Measurements from ENCODE around the gene ADAT1.

The ADAT1 gene

DNA sequence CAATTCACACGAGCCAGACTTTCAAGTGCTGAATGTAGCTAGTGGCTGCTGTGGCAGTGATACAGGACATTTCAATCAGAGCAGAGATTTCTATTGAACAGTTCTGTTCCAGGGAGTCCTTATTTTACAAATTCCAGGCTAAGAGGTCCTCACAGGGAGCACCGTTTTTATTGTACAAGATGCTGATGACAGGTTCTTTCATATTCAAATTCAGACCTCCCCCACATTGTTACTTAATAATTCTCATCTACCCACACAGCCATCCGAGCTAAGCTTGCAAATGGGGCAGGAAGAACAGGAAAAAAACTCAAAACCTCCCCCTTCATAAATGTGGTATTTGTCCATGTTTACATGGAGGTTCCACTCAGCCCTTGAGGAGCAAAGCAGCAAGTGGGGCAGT lies 47.1 kb downstream of the ADAT1 start:
- DNase-seq (ENCODE audit: low spot score) = no peak

DNA sequence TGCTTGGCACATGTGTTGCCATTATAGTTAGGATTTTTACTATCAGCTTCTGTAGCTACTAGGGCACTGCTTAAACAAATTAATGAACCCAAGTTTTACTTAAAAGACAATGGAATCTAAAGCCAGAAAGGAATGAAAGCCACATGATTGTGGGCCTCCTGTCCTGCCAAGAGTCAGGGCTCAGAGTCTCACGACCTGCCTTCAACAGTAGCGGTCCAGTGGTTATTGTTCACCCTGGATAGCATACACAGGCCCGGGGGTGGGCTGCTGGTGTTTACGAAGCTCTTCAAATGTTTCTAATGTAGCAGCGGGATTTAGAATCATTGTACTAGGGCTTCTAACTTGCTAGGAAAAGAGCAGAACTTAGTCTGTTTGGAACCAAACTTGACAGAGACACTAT lies 49.1 kb downstream of the ADAT1 start:
- DNase-seq (ENCODE audit: low spot score) = no peak

DNA sequence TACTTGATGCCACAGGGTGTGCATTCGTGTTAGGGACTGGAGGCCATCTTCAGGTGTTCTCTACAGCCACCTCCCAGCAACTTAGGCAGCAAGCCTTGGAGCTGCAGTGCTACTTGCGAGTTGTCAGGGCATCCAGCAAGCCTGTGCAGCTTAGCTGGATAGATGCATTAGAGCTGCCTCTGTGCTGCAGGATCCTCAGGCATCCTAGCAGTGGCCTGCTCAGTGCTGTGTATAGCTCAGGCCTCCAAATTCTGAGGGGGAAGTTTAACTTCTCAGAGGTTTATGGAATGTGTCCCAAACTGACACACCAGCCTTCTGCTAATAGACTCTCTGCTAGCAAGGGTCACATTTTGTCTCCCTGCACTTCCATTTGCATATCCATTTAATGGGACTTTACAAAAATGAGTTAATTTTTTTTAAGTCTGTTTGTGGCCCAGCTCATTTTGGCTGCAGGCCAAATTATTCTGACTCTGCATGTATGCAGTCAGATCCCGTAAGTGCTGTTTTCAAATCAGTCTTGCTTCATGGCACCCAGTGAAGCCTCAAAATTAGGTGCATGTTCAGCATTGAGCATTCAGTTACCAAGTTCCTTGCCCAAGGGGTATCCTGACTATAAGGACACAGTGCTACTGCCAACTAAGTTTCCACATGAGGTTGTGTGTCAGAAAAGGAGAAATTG lies 50.1 kb downstream of the ADAT1 start:
- no peak for DNase-seq (ENCODE audit: low spot score)

DNA sequence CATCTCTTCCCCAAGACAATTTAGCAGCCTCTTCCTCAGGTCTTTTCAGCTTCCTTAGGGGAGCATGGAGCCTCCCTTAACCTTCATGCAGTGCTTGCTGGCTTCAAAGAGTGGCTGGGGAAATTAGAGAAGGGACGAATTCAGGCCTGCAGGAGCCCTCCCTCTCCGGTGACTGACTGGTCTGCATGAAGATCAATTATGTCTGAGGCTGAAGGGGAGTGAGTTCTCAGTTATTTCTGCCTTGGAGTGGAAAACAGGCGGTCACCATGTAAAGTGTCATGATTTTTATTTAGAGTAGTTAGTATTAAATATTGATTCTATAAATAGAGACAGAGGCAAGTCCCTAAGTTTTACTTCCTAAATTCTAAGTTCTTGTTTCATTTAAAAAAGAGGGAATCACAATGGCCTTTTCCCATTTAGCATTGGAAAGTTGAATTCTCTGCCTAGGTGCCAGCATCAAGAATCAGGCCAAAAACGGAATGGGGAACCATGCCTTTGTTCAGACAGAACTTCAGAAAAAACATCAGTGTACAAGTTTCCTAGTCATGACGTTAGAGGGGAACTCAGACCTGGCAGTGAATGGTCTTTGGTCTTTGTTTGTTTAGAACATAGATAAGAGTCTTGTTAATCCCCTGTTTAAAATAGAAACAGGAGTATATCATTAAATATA lies 52.5 kb downstream of the ADAT1 start:
- DNase-seq (ENCODE audit: low spot score) = no peak

DNA sequence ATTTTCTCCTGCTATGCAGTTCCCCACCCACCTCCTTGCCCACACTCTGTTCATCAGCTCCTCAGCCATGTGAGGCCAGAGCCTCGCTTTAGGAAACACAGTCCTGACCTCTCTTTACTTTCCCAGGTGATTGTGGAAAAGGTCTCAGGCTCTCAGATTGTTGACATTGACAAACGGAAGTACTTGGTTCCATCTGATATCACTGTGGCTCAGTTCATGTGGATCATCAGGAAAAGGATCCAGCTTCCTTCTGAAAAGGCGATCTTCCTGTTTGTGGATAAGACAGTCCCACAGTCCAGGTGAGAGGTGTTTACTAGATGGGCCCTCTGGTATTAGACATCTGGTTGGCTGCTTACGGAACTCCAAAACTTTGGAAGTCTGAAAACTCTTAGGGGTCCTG lies 55.2 kb downstream of the ADAT1 start:
- DNase-seq (ENCODE audit: low spot score) = no peak

DNA sequence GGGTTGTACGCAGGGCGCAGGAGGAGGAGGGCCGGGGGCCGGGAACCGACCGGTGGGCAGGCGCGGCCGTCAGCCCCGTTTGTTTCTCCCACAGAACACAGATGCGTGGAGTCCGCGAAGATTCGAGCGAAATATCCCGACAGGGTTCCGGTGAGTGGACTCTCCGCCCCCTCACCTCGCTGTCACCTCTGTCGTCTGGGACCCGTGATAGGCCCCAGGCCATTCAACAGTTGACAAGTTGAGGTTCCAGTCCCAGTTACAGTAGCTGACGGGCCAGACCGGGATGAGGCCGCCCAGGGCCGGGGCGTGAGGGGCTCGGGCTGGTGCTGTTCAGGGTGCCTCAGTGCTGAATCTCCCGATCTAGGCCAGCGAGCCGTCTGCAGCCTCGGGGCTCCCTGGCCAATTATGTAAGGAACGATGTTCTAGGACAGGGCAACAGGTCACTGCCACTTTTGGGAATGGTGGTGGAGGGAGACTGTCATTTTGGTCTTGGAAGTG lies 56.3 kb downstream of the ADAT1 start:
- DNase-seq (ENCODE audit: low spot score) = peak; percentile 34

DNA sequence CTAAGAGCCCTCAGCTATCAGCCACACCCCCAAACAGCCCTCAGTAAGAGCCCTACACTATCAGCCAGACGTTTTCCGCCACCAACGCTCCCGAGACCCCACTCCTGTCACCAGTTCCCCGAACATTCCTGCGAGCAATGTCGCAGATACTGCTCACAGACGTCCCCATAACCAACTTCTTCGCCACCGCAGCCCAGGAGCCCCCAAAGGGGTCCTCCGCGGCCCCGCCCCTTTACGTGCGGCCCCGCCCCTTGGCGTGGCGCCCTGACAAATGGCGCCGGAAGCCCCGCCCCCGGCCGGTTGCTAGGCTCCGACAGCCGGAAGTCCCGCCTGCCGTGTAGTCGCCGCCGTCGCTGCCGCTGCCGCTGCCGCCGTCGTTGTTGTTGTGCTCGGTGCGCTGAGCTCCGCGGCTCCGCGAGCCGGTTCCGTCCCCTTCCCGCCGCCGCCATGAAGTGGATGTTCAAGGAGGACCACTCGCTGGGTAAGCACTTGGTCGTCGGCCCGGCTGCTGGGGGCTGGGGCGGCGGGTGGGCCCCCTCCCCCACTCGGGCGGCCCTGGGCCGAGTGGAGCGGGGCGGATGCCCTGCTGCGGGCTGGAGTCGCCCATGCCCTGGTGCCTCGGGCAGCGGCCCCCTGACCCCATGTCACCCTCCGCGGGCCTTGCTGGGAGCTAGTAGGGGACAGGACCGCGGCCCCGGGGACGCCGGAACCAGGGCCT lies 56.9 kb downstream of the ADAT1 start, which contains the start of gene GABARAPL2:
Gene GABARAPL2 (plus strand): TSS at position 340 of the 718 bp plus-strand sequence. CDS start 108 bp downstream, at position 448.
- peak; percentile 77 for DNase-seq (ENCODE audit: low spot score)

DNA sequence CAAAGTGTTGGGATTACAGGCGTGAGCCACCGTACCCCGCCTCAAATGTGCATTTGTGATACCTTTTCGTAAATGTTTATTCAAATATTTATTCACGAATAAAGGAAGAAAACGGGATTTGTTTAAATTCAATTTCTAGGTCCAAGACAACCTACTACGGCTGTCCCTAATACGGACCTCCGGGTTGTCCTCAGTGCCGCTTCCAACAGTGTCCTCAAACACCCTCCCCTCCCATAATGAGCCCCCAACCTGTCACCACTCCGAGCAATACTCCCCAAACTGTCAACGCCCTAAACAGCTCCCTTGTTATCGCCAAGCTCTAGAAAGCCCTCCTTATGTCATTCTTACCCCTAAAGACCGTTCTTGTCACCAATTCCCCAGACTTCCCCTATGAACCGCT lies 57.4 kb downstream of the ADAT1 start:
- DNase-seq (ENCODE audit: low spot score) = no peak

DNA sequence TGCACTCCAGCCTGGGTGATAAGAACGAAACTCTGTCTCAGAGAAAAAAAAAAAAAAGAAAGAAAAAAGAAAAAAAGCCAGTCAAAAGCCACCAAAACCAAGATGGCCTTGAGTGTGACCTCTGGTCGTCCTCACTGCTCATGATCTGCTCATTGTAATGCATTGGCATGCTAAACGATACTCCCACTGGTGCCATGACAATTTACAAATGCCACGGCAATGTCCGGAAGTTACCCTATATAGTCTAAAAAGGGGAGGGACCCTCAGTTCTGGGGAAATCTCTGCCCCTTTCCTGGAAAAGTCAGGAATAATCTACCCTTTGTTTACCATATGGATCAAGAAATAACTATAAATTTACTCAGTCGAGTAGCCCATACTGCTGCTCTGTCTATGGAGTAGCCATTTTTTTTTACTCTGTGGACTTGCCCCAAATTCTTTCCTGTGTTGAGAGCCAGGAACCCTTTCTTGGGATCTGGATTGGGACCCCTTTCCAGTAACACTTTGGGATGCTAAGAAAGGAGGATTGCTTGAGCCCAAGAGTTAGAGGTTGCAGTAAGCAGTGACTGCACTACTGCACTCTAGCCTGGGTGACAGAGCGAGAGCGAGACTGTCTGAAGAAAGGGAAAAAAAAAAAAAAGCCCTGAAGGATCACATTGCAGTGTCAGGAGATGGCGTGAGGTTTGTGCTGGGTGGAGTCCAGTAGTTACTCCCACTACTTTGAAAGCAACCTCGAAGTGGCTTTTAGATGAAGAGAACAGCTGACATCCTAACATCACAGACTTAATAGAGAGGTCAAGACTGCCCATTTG lies 63.3 kb downstream of the ADAT1 start:
- no peak for DNase-seq (ENCODE audit: low spot score)

DNA sequence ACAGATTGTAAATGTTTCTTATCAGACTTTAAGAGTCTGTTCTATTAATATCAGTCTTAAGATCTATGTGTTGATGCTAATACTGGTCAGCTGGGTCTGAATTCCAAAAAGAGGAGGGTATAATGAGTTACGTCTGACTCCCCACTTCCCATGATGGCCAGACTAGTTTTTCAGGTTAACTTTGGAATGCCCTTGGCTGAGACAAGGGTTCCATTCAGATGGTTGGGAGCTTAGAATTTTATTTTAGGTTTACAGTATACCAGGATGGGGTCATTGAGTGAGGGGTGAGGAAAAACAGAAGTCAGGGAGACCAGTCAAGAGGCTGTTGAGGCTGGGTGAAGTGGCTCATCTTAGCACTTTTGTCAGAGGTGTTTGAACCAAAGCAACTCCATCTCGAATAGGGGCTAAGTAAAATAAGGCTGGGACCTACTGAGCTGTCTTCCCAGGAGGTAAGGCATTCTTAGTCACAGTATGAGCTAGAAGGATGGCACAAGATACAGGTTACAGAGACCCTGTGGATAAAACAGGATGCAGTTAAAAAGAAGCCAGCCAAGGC lies 64.2 kb downstream of the ADAT1 start:
- no peak for DNase-seq (ENCODE audit: low spot score)

DNA sequence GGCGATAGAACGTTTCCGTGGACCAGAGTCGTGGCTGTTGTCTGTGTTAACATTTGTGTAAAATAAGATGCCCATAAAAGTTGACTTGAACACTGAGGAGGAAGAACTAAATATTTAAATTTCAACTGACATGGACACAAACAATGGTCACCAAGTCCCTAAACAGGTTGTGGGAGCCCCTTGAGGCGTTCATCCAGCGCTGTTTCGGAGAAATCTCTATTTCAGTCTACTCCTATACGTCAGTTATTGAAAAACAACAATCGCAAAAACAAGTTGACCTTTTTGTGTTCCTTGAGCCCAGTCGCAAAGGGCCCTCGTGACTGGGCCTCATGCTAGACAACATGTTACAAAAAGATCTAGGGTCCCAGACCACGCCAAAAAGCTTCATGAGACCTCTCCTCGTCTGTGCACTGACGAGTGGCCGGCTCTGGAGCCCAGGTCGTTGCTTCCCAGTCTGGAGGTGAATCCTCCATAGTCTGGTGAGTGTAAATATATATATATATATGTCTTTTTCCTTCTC lies 66.6 kb downstream of the ADAT1 start:
- DNase-seq (ENCODE audit: low spot score) = no peak

DNA sequence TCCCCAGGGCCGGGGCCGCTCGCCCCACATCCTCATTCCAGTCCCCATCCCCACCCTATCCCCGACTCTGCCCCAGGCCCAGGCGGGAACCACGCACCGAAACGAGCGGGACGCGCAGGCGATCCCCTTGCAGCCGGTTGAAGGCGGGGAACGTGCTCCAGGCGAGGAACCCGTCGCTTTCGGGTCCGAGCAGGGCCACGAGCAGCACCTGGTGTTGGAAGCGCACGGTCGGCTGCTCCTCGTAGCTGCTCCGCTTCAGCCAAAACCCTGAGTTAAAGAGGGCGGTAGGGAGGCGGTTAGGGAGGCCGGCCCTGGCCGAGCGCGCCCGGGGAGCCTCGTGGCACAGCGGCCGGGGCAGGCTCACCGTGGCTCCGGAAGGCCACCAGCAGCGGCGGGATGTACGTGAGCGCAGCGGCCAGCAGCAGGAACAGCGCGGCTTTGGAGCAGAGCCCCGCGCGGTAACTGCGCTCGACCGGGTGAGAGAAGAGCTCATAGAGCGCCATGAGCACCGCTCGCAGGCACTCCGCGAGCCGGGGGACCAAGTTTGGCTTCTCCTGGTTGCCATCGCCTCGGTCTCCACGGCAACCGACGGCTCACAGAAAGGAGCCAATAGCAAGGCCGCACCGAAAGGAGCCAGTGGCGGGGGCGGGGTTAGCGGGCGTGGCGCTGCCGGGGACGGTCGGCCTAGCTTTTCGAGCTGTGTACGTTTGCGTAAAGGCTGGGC lies 67.2 kb downstream of the ADAT1 start, which contains the start of gene TMEM231:
Gene TMEM231 (minus strand): TSS at position 546 of the 724 bp plus-strand sequence. CDS start 43 bp downstream, at position 503.
- peak; percentile 94 for DNase-seq (ENCODE audit: low spot score)

DNA sequence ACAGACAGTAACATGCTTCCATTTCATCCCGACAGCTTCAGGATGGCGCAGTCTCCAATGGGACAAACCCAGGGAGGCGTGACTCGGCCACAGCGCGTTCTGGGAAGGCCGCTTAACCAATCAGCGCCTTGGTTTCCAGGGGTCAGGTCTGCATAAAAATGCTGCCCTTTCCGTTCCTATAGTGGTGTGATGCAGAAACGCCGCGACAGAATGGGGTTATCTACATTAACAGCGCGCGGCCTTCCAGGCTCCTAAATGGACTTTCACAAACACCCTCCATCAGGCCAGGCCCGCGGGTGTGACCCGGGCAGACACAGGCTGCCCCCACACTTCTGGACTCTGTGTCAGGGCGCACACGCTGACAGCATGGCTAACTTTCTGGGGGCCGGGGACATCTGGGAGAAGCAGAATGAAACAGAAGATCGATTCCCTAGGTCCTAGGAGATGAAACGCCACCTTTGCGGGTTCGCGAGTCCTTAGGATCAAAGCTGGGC lies 67.8 kb downstream of the ADAT1 start:
- DNase-seq (ENCODE audit: low spot score) = peak; percentile 67

DNA sequence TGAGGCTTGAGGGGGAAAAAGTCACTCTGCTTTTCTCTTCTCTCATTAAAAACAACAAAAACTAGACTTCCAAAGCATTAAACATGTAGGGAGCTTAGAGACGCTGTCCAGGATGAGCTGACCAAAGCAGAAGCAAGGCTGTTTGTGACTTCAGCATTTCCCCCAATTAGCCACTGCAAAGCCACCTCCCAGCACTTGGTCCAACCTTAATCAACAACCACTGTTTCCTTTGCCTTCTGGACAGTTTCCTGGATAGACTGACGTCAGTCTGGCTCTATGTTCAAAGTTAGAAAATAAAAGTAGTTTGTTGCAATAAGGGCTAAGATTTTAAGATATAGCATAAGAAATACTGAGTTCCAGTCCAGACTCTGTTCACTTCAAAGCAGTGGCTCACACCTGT lies 70.1 kb downstream of the ADAT1 start:
- DNase-seq (ENCODE audit: low spot score) = no peak

DNA sequence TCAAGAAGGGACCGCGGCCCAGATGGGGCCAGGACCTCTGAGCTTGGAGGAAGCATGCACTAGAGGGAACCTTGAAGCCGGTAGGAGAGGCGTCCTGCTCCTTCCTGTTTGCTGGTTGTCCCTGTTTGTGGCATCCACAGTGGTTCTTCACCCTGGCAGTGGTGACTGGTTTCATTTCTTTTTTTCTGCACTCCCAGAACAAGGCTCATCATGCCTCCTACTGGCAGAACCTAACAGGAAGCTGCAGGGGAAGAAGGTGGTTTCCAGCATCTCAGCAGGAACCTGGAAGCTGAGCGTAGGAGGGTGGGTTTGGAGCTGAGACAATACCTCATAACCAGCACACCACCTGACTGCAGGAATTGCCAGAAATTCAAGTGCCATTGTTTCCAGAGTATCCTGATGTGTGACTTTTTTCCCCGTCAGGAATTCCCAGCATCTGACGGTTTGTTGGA lies 72.8 kb downstream of the ADAT1 start:
- no peak for DNase-seq (ENCODE audit: low spot score)
